Head of caudate nucleus (tissue), 42 donors: Measurements from ENCODE around the gene NRP2.

Source experiments
- DNase-seq, 42 donors: peaks; one replicate each; pipeline versions ENCODE4 v3.0.0 to v3.0.0-alpha.2; 2020 to 2021; ENCODE audit warnings: mixed read lengths in 7 of 42
- intact Hi-C: fragments of 100-400 bp; cut with DNase I; formaldehyde crosslinking; loops from one replicate; pipeline ENCODE4 v1.15.0; 2022

The NRP2 gene

DNA sequence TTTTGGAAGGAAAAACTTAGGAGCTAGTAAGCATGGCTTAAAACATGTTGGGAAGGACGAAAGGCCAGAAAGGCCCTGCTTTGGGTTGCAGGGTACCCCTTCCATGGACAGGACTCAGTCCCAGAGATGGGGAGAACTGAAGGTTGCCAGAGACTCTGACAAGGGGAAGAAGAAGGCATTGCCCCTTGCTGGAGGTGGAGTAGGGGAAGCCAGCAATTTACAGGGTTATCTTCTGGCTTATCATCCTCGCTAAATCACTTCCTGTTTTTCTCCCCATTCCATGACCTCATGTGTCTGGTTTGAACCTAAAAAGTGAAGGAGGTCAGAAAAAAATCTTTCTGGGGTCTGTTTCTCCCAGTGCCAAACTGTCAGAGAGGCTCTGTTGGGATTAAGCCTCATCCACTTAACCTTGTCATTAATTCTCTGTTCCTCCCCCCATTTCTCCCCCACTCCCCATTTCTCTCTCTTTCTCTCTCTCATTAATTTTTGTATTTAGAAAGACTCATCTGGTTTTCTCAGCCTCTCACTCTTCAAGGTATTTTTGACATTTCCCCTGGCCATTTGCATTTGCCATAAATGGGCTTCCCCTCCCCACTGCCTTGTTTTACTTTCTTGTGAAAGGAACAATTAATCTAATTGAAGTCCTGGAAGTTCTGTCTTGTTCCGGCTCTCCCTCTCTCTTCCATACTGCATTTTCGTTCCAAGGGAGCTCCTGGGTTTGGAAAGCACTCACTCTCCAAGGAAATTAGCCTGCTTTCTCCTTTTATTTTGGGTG is 17.4 kb downstream of the NRP2 start:
- intact Hi-C loops: no loop called here
- DNase-seq: no peak

DNA sequence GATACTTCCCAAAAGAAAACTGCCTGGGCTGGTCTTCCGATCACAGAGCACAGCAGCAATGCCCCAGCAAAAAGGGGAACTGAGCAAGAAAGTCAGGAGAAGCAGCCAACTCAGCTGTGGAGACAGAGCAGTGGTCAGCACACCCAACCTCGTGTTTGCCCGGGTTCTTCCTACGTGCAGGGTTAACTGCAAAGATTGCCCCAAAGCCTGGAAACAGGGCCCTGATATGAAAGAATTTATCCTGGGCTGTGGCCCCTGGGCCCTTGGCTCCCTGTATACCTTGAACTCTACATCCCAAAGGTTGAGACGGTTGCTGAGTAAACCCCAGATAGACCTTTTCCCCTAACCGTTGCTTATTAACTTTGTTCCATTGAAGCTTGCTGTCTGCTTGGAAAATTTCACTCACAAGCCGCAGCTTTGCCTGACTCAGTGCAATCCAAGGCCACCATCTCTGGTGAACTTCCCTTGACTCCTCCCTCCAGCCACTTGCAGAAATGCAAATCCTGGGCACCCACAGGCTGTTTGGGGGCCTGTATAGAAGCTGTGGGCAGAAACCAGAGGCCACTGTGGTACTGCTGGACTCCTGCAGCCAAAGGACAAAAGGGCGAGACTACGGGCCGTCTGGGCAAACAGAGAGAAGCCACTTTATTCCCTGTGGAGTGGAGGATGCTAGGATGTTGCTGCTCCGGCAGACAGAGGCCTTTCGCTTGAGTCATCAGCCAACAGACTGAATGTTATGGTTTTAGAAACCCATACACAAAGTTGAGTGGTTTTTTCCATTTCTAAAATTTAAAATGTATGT is 18.2 kb downstream of the NRP2 start:
- intact Hi-C loops: no loop called here
- peak in 7 of 42 donors; percentile 23 to 55 (median 47) for DNase-seq

DNA sequence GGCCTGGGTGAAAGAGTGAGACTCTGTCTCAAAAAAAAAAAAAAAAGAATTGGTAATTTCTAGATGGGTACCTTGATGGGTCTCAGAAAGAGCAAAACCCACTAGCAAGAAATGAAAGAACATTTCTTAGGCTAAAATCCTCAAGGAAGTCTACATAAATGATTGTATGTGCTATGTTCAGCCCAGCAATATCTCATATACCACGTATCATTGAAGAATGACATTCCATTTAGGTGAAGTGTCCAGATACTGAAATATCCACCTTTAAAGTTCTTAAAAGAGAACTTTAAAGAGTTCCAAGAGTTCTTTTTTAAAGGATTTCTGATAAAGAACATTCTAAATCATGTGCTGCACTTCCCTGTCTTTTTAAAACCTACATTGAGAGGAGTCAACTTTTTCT is 19.2 kb downstream of the NRP2 start:
- DNase-seq: no peak
- intact Hi-C loops: no loop called here

DNA sequence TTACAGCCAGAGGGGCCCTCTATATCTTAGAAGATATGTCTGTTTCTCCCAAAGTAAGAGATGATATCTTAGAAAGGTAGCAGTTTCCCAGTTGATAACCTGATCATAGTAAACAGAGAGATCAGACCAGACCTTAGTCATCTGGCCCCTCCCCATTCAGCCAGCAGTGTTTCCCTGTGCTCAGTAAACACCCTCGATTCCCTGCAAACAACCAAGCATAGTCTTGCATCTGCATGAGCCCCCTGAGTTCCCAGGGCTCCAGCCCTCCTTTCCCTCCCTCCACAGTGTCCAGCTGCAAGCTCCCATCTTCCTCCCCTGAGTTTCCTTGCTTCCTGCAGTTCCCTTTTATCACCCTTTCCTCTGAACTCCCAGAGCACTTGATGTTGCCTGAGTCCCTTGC is 20.3 kb downstream of the NRP2 start:
- no peak for DNase-seq
- intact Hi-C loops: no loop called here

DNA sequence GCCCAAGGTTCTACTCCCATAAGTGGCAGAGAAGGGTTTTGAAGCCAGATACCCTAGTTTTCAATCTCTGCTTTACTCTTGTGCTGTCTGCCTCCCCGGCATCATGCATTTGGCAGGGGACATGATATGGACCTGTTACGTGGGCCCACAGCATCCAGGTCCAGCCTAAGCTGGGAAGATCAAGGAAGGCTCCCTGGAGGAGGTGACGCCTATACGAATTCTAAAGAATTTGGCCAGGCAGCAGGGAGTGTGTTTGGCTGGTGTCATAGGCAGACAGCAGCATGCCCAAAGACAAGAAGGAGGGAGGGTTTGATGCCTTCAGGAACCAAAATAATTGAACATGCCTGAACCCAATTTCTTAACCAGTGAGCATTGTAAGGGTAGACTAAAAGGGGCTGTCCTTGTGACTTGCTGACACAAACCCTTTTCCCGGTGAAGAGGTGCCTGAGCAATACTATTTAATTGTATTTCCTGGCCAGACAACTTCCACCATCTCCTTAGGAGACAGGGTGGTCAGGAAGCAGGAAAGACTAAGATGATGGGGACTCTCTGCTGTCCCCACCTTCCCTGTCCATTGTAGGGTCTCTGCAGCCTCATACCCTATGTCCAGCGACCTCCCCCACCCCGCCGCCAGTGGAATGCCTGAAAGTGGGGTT is 21.3 kb downstream of the NRP2 start:
- DNase-seq: no peak
- intact Hi-C loops: no loop called here

DNA sequence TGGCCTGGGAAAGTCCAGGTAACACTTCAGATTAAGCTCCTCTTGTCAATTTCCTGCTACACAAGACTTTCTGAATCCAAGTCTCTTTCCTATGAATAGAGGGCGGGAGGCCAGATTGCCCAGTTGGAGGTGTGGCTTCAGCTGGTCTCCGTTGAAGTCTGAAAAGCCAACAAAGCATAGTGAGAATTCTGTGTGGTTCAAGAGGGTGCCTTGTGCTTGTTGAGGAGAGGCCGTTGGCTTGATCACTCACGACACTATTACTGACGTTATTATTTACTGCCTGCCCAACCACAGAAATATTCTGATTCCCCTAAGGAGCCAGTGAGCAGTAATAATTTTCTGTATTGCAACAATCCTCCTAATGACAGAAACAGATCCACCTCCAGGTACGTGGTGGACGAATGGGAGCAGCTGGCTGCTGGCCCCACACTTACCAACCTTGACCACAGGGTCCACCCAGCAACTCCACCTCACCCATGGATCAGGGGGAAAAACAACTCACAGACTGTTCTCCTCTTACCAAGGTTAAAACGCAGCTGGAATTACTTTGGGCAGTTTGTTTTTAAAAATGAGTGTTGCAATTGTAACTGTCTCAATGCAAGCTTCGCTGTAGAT is 21.9 kb downstream of the NRP2 start:
- peak in 27 of 42 donors; percentile 27 to 82 (median 49) for DNase-seq
- intact Hi-C loops: no loop called here

DNA sequence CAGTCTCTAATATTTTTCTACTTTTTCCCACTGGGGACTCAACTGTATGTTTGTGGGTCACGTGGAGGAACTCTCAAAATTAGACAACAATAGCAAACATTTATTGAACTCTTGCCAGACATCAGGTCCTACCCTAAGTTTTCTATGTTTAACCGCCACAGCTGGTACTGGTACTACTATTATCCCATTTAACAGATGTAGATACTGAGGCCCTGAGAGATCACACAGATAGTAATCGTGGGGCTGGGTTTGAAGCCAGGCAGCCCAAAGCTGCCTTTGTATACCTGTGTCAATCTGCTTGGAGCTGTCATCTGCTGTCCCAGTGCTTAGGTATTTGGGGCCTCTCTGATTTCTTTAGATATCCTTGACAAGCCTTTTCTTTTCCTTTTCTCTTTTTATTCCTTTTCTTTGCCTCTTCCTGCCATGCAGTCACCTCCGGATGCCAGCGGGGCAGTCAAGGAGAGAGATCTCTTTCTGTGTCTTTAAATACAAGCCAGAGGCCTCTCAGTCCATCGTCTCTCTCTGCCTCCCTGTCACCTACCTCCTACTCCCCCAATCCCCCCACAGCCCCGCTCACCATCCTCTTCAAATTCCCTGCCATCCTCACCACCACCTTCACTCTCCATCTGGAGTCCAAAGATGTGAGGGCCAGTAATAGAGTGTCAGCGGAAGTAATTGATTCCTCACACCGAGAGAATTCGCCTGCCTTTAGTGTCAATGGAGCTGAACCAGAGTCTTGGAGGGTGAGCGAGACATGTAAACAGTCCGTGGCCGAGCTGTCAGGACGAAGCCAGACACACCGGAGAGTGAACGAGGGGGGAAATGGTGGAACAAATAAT is 23.4 kb downstream of the NRP2 start:
- no peak for DNase-seq
- intact Hi-C loops: no loop called here

DNA sequence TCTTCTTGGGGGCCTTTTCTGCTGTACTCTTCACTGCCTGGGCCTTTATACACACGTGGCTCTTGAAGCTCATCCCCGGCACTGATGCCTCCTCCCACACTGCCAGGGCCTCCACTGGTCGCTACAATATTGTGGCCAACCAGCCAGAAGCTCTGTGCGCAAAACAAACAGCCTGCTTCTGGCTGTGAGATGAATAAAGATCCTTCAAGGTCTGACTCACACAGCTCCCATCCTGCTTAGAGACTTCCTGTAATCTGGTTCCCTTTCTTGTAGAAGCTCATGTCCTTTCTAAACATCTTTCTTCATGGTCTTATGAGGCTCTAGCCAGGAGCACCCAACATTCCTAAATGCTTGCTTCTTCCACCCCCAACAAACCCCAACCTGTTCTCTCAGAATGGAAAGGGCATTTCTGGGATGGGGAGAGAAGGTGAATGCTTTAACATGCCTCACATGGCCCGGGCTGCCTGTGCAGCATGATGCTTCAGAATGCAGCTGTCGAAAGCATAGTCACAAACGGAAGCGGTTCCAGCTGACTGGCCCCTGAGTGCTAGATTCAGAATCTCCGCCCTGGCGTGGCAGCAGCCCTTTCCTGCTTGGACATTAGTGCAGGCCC is 24.6 kb downstream of the NRP2 start:
- peak in 13 of 42 donors; percentile 32 to 79 (median 47) for DNase-seq
- intact Hi-C loops: no loop called here

DNA sequence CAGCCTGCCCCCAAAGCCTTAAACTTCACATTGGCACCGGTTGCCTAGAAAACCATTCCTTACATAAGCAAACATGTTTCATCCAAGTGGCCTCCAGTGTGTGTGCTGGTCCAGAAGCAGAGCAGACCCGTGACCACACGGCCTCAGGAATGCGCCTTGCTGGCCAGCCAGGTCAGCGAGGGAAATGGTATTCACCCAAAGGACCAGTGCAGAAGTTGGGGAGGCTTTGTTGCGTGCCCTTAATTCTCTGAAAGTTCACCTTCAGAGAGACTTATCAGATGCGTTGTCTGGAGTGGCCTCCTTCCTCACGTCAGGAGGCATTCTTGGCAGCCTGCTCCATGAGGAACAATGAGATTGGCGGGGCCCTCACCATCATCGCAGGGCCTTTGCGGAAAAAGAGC is 25.9 kb downstream of the NRP2 start:
- intact Hi-C loops: no loop called here
- no peak for DNase-seq

DNA sequence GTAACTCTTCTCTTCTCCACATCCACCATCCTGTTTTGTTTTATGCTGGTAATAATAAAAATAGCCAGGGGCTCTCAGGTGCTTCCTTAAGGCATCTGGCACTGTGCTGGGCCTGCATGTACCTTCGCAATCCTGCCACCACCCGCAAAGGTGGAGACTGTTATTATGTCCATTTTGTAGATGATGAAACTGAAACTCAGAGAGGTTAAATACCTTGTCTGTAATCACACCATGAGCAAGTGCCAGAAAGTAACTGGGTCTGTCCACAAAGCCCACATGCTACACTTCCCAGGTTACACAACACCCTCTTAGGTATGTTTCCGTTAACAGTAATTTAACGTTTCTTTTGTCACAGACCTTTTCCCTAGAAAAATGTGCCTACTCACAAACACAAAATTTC is 27.0 kb downstream of the NRP2 start:
- DNase-seq: no peak
- intact Hi-C loops: no loop called here

DNA sequence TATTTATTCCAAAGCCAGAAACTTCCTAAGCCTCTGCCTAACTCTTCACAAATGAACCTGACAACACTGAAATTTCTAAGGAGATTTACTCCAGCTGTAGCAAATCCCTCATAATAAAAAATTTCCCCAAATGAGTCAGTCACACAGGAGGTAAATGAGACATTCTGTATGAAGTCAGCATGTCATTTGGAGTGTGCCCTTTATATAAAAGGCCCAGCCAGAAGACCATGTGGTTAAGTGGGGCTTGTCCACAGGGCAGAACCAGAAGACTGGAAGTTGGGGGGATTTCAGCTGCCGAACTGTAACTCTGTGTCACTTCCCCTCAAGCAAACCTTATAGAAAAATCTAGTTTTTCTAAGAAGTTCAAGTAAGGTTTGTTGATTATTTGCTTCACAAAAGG is 30.2 kb downstream of the NRP2 start:
- no peak for DNase-seq
- intact Hi-C loops: no loop called here

DNA sequence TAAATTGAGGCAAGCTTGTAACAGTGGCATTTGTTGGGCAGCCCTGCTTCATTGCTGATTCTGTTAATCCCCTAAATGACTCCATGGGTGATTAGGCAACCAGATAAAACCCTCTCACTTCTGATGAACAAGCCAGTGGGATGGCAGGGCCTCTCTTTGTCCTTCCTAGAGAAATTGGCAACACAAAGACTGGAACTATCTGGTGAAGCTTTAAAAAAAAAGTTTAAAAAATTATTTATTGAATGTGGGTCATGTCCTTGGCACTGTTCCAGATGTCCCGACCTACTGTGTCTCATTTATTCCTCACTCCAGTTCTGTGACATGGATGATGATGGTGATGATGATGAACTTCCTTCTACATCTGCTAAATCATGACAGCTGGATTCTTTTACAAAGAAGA is 30.8 kb downstream of the NRP2 start:
- DNase-seq: no peak
- intact Hi-C loops: no loop called here

DNA sequence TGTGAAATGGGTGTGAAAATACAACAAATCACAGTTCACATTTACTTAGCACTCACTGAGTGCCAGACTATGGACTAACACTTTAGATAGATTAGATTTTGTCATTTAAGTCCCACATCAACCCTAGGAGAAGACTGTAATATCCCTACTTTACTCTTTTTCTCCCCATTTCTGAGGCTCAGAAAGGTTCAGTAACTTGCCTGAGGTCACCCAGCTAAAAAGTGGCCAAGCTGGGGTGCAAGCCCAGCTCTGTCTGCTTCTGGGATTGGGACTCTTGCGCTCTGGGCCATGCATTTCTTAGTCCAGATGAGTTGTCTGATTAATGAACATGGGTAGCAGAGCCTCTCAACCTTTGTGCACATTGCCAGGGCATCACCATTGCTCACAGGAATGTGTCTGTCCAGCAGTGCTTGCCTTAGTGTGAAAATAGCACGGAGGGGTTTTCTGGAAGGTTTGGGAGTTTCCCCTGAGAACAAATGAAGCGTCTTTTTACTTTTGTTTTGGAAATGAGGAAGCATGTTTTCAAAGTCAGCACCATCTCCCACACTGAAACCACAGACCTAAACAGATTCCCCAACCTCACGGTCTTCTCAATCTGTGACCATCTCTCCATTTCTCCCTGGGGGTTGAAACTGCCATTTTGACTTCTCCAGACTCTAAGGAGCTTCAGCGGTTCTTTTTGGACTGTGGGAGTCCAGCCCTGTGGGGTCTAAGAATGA is 31.9 kb downstream of the NRP2 start:
- DNase-seq: no peak

DNA sequence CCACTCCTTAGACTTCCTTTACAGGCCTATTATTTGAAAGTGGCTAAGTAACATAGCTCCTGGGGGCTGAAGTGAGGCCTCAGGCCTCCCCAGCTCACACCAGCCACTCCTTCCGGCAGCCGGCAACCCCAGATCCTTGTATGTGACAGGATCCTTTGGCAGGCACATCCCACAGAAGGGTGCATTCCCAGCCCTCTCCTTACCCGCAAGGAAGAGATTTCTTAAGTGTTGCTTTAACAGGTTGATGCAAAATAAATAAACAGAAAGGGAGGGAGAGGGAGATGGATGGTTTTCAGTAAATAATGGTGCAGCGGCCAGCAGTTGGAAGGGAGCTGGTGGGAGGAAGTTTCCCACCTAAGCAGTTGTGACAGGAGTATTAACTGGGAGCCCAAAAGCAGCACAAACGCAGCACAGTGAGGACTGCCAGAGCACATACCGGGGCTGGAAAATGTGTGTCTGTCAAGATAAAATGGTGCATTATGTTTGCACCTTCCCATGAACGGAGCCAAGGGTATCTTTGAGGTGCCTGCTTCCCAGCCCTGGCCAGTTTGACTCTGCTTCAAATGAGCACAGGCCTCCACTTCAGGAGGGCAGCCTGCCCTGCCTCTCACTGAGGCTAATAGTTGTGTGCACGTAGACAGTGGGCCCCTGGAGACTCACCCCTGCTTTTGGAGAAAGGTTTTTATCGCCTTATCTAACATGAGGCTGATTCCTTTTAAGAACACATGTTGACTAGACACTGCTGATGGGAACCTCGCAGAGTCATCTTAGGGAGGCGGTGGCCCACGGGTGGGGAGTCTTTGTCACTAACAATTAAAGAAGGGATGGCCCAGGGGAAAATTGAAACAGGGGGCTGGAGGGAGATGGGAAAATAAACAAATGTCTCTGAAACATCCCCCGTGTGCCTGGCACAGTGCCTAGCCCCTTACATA is 32.8 kb downstream of the NRP2 start:
- intact Hi-C loops: no loop called here
- DNase-seq: no peak

More for the DNA sequence above, 31.9 kb downstream of the NRP2 start:
- intact Hi-C loops: no loop called here

DNA sequence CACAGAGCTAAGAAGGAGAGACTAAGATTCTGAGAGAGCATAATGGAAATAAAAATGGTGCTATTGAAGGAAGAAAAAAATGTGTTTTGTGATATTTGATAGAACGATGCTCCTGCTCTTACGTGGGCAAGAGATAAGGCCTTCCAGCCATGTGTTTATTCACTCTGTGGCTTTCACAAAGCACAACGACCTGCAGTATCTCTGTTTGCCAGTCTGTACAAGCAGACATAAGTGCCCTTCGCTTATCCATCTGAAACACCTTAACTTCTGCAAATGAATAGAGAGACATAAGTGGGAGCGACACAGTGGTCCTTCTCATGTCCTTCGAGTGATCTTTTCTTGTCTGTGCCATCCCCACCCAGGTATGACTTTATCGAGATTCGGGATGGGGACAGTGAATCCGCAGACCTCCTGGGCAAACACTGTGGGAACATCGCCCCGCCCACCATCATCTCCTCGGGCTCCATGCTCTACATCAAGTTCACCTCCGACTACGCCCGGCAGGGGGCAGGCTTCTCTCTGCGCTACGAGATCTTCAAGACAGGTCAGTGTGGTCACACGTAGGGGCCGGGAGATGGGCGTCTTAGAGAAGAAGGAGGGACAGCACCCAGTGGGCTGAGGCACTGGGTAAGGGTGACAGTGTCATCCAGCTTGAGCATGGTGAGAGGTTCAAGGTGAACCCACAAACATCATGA is 33.7 kb downstream of the NRP2 start:
- intact Hi-C loops: no loop called here
- DNase-seq: no peak
